A673 (cell line): ENCODE measurements around the gene TNFRSF9.

ENCODE experiments used
- CTCF ChIP-seq: fragments of 300-800, 200-600 bp; sonication (generic); conservative IDR thresholded peaks from 2 replicates; pipeline ENCODE4 v1.5.1; 2017; ENCODE audit warnings: low read depth, mild to moderate bottlenecking, antibody characterized with exemption, low read length, moderate library complexity, mixed read lengths
- EZH2 ChIP-seq: fragments of 200-600 bp; sonication (generic); IDR thresholded peaks from 2 replicates; pipeline ENCODE4 v1.6.1; 2017; ENCODE audit warnings: borderline replicate concordance, low read depth, mild to moderate bottlenecking, mixed read lengths, antibody characterized with exemption, low read length; ENCODE audit not compliant: poor library complexity, severe bottlenecking

- TF ChIP-seq CTCF, result no peak
- TF ChIP-seq EZH2, result no peak
Observed at GRCh38 chr1:7898962-7899361, 41.7 kb downstream of the TNFRSF9 start.
